ENCODE measurements around the gene ACAA2.

- TF ChIP-seq CTCF (IDR thresholded peaks at IDR 0.05) (no peak), ZFX (IDR thresholded peaks at IDR 0.05; ENCODE audit: borderline replicate concordance) (no peak)
Measured at GRCh38 chr18:49756671-49757362, 56.5 kb downstream of the ACAA2 start.

Measured in 22Rv1 (cell line).